HepG2 (cell line): ENCODE data around the gene MTHFD2L. TPM values are rescaled to one million over a fixed set of nuclear protein-coding genes. Genes with fewer than 3 reads are reported as not detected.

Experiments
- CCAR2 ChIP-seq: fragments of 200-400 bp; formaldehyde crosslinking; optimal IDR thresholded peaks from 2 replicates; pipeline ENCODE3; 2018; ENCODE audit warnings: low read depth, mild to moderate bottlenecking, low read length, moderate library complexity
- CERS6 ChIP-seq: sonication (generic); formaldehyde crosslinking; IDR thresholded peaks from 2 replicates; pipeline ENCODE4 v1.5.0; 2020; ENCODE audit warnings: missing genetic modification reagents
- CHCHD3 ChIP-seq: sonication (generic); formaldehyde crosslinking; IDR thresholded peaks from 2 replicates; pipeline ENCODE4 v1.8.0; 2022; ENCODE audit warnings: mild to moderate bottlenecking, missing genetic modification reagents, moderate library complexity
- FOXK1 ChIP-seq: sonication (generic); formaldehyde crosslinking; IDR thresholded peaks from 2 replicates; pipeline ENCODE4 v1.4.0; 2020; ENCODE audit warnings: low read depth, missing genetic modification reagents, borderline replicate concordance
- GABPB1 ChIP-seq: IDR thresholded peaks from 2 replicates; pipeline ENCODE4 v1.6.1; 2016; ENCODE audit warnings: mild to moderate bottlenecking, missing genetic modification reagents, moderate library complexity, missing compliant biosample characterization
- HNF4G ChIP-seq, 2 experiments: sonication (generic) in 1 of 2; formaldehyde crosslinking in 1 of 2; IDR thresholded peaks; 2 replicates each; pipeline versions ENCODE4 v1.4.0 to v1.6.1; 2011 to 2020; ENCODE audit warnings: borderline replicate concordance in 2 of 2, low read depth in 2 of 2, mild to moderate bottlenecking in 2 of 2, low read length in 1 of 2, missing genetic modification reagents in 1 of 2, moderate library complexity in 1 of 2
- NKX3-1 ChIP-seq: sonication (generic); formaldehyde crosslinking; IDR thresholded peaks from 2 replicates; pipeline ENCODE4 v1.5.0; 2020; ENCODE audit warnings: missing genetic modification reagents
- NR2C2 ChIP-seq: sonication (generic); formaldehyde crosslinking; IDR thresholded peaks from 2 replicates; pipeline ENCODE4 v1.4.0; 2020; ENCODE audit warnings: missing genetic modification reagents, mild to moderate bottlenecking, moderate library complexity, borderline replicate concordance
- PCBP2 ChIP-seq: fragments of 200-400 bp; formaldehyde crosslinking; optimal IDR thresholded peaks from 2 replicates; pipeline ENCODE3; 2018; ENCODE audit warnings: low read length, low read depth; ENCODE audit not compliant: poor library complexity, severe bottlenecking
- POLR2G ChIP-seq: fragments of 200-400 bp; formaldehyde crosslinking; IDR thresholded peaks from 2 replicates; pipeline ENCODE4 v1.6.1; 2018; ENCODE audit warnings: mild to moderate bottlenecking, low read depth, low read length, moderate library complexity
- PTBP1 ChIP-seq: fragments of 200-400 bp; formaldehyde crosslinking; IDR thresholded peaks from 2 replicates; pipeline ENCODE4 v1.6.1; 2018; ENCODE audit warnings: low read length, low read depth; ENCODE audit not compliant: poor library complexity, severe bottlenecking
- SALL1 ChIP-seq: sonication (generic); formaldehyde crosslinking; IDR thresholded peaks from 2 replicates; pipeline ENCODE4 v1.8.0; 2022; ENCODE audit warnings: mild to moderate bottlenecking, missing genetic modification reagents
- ZBTB38 ChIP-seq: sonication (generic); formaldehyde crosslinking; IDR thresholded peaks from 2 replicates; pipeline ENCODE4 v1.5.1; 2020; ENCODE audit warnings: mild to moderate bottlenecking, missing genetic modification reagents
- ZFP36L1 ChIP-seq: sonication (generic); formaldehyde crosslinking; IDR thresholded peaks from 2 replicates; pipeline ENCODE4 v1.8.0; 2022; ENCODE audit warnings: mild to moderate bottlenecking, missing genetic modification reagents, moderate library complexity
- ZKSCAN1 ChIP-seq: fragments of 150-350 bp; IDR thresholded peaks from 2 replicates; pipeline ENCODE4 v1.6.1; 2014; ENCODE audit warnings: low read length
- ZMYM3 ChIP-seq: sonication (generic); formaldehyde crosslinking; IDR thresholded peaks from 2 replicates; pipeline ENCODE4 v1.5.1; 2020; ENCODE audit warnings: mild to moderate bottlenecking, missing genetic modification reagents
- ZNF142 ChIP-seq: sonication (generic); formaldehyde crosslinking; IDR thresholded peaks from 2 replicates; pipeline ENCODE4 v1.4.0; 2020; ENCODE audit warnings: missing genetic modification reagents
- ZNF317 ChIP-seq: sonication (generic); formaldehyde crosslinking; IDR thresholded peaks from 2 replicates; pipeline ENCODE4 v1.5.0; 2020; ENCODE audit warnings: mild to moderate bottlenecking, missing genetic modification reagents
- ZNF543 ChIP-seq: sonication (generic); formaldehyde crosslinking; IDR thresholded peaks from 2 replicates; pipeline ENCODE4 v1.4.0; 2020; ENCODE audit warnings: mild to moderate bottlenecking, missing genetic modification reagents
- ZNF629 ChIP-seq: sonication (generic); formaldehyde crosslinking; conservative IDR thresholded peaks from 2 replicates; pipeline ENCODE4 v1.5.0; 2020; ENCODE audit warnings: missing genetic modification reagents
- ZNF678 ChIP-seq: sonication (generic); formaldehyde crosslinking; IDR thresholded peaks from 2 replicates; pipeline ENCODE4 v1.4.0; 2020; ENCODE audit warnings: mild to moderate bottlenecking, missing genetic modification reagents
- ZNF891 ChIP-seq: sonication (generic); formaldehyde crosslinking; IDR thresholded peaks from 2 replicates; pipeline ENCODE4 v1.5.0; 2020; ENCODE audit warnings: mild to moderate bottlenecking, missing genetic modification reagents
- ZSCAN20 ChIP-seq: sonication (generic); formaldehyde crosslinking; IDR thresholded peaks from 2 replicates; pipeline ENCODE4 v1.4.0; 2020; ENCODE audit warnings: missing genetic modification reagents, mild to moderate bottlenecking, borderline replicate concordance
- polyA plus RNA-seq, 8 experiments: library from polyadenylated mRNA; depleted of rRNA in 3 of 8; stranded (reverse) in 7 of 8; unstranded in 1 of 8; fragments of >200 nt; fragmentation: Illumina TruSeq in 4 of 8; extraction: Trizol in 4 of 8; gene quantifications; 2 replicates each; pipeline versions ENCODE4 v1.2.1 to v1.2.3, GENCODE V29; 2011 to 2016; ENCODE audit warnings: low read depth in 4 of 8, missing spikeins in 1 of 8, mixed read lengths in 1 of 8; ENCODE audit not compliant: insufficient read depth in 1 of 8
- total RNA-seq, 5 experiments: library from RNA; depleted of rRNA; stranded (reverse); fragments of >200 nt; fragmentation: Illumina TruSeq; extraction: Trizol; gene quantifications; 2 replicates each; pipeline ENCODE4 v1.2.3, GENCODE V29; 2016; ENCODE audit warnings: low read depth in 1 of 5

The MTHFD2L gene
- total and polyA plus RNA-seq, 2 of the 13 experiments (the other 11 are each of a cell fraction or from before 2014, with no cell fraction given): 10.5 to 14.9 TPM

DNA sequence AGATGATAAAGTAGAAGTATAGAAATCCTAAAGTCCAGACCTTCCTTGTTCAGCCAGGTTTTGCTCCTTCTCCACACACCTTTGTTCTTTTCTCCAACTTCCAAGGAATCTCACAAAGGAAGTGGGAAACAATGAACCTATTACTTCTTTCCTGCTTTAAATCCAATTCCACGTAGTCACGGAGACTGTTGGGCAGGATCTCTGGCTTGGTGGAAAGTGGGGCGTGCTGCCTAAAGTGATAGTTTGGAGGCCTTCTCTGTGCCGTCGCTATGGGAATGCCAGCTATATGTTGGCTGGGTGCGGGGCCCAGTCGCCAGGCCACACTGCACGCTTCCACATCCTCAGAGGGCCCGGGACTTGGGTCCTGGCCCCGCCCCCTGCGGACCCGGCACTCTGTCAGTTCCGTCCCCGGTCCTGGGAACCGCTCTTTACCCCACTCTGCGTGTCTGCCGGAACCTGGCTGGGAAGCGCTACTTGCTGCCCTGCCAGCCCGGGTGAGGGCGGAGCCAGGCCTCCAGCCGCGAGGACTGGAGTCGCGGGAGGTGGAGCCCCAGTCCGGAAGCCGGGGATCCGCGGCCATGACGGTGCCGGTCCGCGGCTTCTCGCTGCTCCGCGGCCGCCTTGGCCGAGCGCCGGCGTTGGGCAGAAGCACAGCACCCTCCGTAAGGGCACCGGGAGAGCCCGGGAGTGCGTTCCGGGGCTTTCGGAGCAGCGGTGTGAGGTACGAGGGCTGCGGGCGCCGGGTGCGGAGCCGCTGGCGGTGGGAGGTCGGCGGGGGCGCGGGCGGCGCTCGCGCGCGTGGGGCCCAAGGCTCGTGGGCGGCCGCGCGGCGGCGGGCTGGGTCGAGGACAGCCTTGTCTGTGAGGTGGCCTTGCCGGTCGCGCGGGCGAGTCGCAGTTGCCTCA is at the start of gene MTHFD2L (continued):
- TF ChIP-seq HNF4G (IDR thresholded peaks at IDR 0.05; ENCODE audit: borderline replicate concordance, low read depth, low read length) (peak; percentile 31; the same call in 1 of the 2 replicates), HNF4G (CRISPR knock-in tag; IDR thresholded peaks at IDR 0.05; ENCODE audit: borderline replicate concordance, low read depth) (no peak), CHCHD3 (CRISPR knock-in tag) (no peak), ZNF678 (CRISPR knock-in tag) (no peak; the same call in 1 of the 2 replicates), ZKSCAN1 (no peak), ZFP36L1 (CRISPR knock-in tag) (peak; percentile 27; the same call in 1 of the 2 replicates), ZBTB38 (CRISPR knock-in tag) (peak; percentile 75), ZNF891 (CRISPR knock-in tag) (peak; percentile 86), PTBP1 (no peak), ZSCAN20 (0 out of 2 replicates have a peak, but pooled peaks have one; percentile 50), FOXK1 (peak; percentile 84; the same call in 1 of the 2 replicates), NR2C2 (CRISPR knock-in tag) (peak; percentile 54; the same call in 1 of the 2 replicates), PCBP2 (no peak), POLR2G (peak; percentile 96), SALL1 (peak; percentile 94), ZNF629 (CRISPR knock-in tag) (no peak), ZNF543 (CRISPR knock-in tag) (peak; percentile 84), CCAR2 (no peak), ZMYM3 (CRISPR knock-in tag) (no peak), ZNF317 (CRISPR knock-in tag) (peak; percentile 73), GABPB1 (CRISPR knock-in tag) (peak; percentile 95), ZNF142 (CRISPR knock-in tag) (no peak), CERS6 (CRISPR knock-in tag) (no peak), NKX3-1 (peak; percentile 58; the same call in 1 of the 2 replicates)
